ENCODE results near the gene ITGB3.

The ITGB3 gene

GRCh38 chr17:47225911-47226688 lies 27.5 kb upstream of the ITGB3 start:
- H3K27ac Mint-ChIP-seq = peak overlapping the region; percentile 39 to 91 (median 84)
- no peak overlapping the region for H3K4me3 Mint-ChIP-seq
- TF ChIP-seq, protein P1, sequence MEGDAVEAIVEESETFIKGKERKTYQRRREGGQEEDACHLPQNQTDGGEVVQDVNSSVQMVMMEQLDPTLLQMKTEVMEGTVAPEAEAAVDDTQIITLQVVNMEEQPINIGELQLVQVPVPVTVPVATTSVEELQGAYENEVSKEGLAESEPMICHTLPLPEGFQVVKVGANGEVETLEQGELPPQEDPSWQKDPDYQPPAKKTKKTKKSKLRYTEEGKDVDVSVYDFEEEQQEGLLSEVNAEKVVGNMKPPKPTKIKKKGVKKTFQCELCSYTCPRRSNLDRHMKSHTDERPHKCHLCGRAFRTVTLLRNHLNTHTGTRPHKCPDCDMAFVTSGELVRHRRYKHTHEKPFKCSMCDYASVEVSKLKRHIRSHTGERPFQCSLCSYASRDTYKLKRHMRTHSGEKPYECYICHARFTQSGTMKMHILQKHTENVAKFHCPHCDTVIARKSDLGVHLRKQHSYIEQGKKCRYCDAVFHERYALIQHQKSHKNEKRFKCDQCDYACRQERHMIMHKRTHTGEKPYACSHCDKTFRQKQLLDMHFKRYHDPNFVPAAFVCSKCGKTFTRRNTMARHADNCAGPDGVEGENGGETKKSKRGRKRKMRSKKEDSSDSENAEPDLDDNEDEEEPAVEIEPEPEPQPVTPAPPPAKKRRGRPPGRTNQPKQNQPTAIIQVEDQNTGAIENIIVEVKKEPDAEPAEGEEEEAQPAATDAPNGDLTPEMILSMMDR (IDR thresholded peaks at IDR 0.05; ENCODE audit: unreplicated experiment in 3 of 3) = no peak
- H3K9me3 Mint-ChIP-seq = peaks cover 7% of the 10 kb centered on the region
- H3K27me3 Mint-ChIP-seq (ENCODE audit: low read depth) = peaks cover 11% of the 10 kb centered on the region
- H3K4me1 Mint-ChIP-seq = peaks cover 41% of the 10 kb centered on the region
- H3K36me3 Mint-ChIP-seq (ENCODE audit: low read depth) = peaks cover 3% of the 10 kb centered on the region

- Mint-ChIP-seq H3K4me1 (peaks cover 44% of the 10 kb centered on the region), H3K9me3 (peaks cover 7% of the 10 kb centered on the region), H3K4me3 (no peak overlapping the region), H3K27ac (no peak overlapping the region), H3K36me3 (ENCODE audit: low read depth) (no peaks in the 10 kb centered on the region), H3K27me3 (ENCODE audit: low read depth) (peaks cover 15% of the 10 kb centered on the region)
- TF ChIP-seq, protein P1 (IDR thresholded peaks at IDR 0.05; ENCODE audit: unreplicated experiment in 3 of 3) = no peak
Observed at GRCh38 chr17:47227862-47228261, 25.8 kb upstream of the ITGB3 start.

DNA sequence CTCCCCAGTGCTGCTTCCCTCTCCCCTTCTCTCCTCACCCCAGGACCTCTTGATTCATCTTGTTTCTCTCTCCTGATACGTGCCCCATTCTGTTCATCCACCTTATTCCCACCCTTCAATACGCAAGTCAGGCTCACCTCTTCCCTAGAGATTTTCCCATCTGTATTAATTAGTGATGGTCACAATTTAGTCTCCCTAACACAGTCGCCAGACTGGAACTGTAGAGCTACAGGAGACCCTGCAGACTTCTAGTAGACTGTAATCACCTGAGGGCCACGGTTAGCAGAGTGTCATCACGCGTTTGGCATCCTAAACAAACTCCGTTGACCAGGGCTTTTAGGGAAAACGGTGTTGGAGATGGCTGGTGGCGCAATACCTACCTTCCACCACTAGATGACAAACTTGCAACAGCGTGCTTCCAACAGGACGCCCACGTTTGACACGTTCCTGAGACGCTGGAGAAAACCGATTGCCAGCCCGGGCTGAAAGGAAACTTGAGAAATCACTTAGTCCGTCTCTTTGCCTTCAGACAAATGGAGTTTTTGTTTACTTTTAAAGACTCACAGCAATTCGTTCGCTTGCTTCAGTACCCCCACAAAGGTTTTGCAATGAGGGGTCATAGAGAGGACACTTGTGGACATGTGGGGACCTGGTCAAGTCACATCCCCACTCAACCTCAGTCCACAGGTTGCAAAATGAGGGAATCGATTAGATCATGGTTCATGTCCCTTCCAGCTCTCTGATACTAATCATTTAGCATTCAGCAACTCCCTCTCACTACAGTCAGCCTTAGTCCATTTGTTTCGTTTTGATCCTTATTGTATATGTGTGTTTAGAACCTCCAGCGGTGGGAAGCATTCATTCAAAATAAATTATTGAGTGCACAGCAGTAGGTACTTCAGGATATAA lies 23.8 kb upstream of the ITGB3 start:
- no peaks in the 10 kb centered on the region for H3K9me3 Mint-ChIP-seq
- peak overlapping the region; percentile 2 to 66 (median 30) for H3K4me3 Mint-ChIP-seq
- TF ChIP-seq, protein P1 (IDR thresholded peaks at IDR 0.05; ENCODE audit: unreplicated experiment in 3 of 3) = peak; percentile 92 to 98 (median 98)
- H3K4me1 Mint-ChIP-seq = peaks cover 36% of the 10 kb centered on the region
- H3K36me3 Mint-ChIP-seq (ENCODE audit: low read depth) = no peaks in the 10 kb centered on the region
- H3K27me3 Mint-ChIP-seq (ENCODE audit: low read depth) = peaks cover 13% of the 10 kb centered on the region
- peak overlapping the region; percentile 73 to 92 (median 82) for H3K27ac Mint-ChIP-seq

- Mint-ChIP-seq H3K36me3 (ENCODE audit: low read depth) (no peaks in the 10 kb centered on the region), H3K4me1 (peaks cover 25% of the 10 kb centered on the region), H3K9me3 (no peaks in the 10 kb centered on the region), H3K27me3 (ENCODE audit: low read depth) (peaks cover 13% of the 10 kb centered on the region), H3K4me3 (peak overlapping the region in 1 of 3 experiments; percentile 8), H3K27ac (peak overlapping the region; percentile 73 to 92 (median 82))
- TF ChIP-seq, protein P1 (IDR thresholded peaks at IDR 0.05; ENCODE audit: unreplicated experiment in 3 of 3) = no peak
Observed at GRCh38 chr17:47230864-47231263, 22.8 kb upstream of the ITGB3 start.

DNA sequence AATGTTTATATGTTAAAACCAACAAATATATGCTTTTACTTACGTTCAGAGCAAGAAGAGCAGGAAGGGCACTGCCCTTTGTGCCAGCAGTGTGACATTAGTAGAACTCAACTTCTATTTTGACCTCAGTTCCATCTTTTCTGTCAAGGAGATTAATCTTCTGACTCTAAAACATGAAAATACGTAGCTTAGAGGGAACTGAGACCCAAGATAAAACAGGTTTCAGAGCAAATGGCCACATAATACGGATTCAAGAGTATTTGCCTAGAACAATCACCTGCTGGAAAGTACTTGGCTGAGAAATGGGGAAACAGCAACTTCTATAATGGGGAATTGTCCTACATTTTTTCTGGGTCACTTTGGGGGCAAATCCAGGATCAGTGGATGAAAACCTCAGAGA lies 22.3 kb upstream of the ITGB3 start:
- Mint-ChIP-seq H3K27me3 (ENCODE audit: low read depth) (peaks cover 13% of the 10 kb centered on the region), H3K36me3 (ENCODE audit: low read depth) (no peaks in the 10 kb centered on the region), H3K4me3 (no peak overlapping the region), H3K4me1 (peaks cover 22% of the 10 kb centered on the region), H3K9me3 (no peaks in the 10 kb centered on the region), H3K27ac (peak overlapping the region; percentile 35 to 92 (median 73))
- TF ChIP-seq, protein P1 (IDR thresholded peaks at IDR 0.05; ENCODE audit: unreplicated experiment in 3 of 3) = no peak
